ENCODE measurements around the gene WNT10A.
"Not testable (repeated sequence)": the region's sequence is repeated elsewhere in the genome, so short reads cannot be mapped to it uniquely, and the experiment has no call there.

WNT10A gene

DNA sequence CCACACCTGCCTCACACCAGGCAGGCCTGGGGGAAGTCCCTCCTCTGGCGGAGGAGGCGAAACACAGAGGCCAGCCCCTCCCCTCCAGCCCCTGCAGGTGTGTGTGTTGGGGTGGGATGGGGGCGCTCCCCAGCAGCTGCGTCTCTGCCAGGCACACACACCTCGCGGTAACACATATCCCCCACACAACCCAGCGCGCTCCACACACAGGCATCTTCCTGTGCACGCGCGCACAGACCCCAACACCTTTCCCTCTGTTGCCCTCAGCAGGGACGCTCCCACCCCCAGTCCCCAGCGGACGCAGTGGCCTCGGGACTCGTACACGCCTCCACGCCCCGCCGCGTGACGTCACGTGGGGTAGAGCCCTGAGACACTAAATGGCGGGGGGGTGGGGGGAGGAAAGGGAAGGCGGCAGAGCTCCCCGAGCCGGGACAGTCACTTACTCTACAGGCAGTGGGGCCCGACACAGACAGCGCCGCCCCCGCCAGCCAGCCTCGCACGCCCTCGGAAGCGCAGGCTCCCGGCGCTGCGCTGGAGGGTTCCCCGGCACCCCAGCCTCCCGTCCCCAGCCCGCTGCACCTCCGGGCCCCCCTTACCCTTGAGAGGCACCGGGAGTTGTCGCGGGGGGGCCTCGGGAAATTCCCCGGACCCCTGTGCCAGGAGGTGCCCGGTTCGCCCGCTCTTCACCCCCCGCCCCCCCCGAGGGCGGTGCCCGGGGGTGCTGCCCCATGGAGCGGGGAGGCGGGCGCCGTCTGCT, at the start of gene WNT10A:
Gene WNT10A, plus strand, starts transcription at position 751 of the 757 bp plus-strand sequence. CDS start 144 bp downstream, outside the sequence.
- no peak for DNase-seq

DNA sequence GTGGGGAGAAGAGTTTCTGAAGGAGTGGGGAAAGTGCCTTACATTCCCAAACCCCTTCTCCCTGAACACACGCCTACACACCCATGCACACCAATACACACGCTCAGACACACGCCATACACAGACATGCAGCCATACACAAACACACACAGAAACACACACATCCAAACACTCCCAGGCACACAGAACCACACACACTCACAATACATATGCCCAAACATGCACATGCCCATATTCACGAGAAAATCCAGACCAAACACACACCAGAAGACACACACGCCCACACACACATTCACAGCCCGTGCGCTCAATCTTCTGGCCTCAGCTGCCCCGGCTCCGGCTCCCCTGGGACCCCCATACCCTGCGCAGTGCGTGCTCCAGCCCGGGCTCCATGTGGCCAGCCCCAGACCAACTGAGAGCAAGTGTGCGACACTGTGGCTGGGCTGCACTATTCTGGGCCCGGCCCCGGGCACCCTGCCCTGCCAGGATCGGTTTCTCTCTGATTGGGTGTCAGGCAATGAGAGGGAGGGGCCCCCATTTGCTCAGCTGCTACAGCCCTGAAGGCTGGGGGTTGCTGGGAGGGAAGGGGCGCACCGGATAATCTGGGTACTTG, 49.2 kb upstream of the WNT10A start, which contains the start of gene PRKAG3:
Gene PRKAG3, minus strand, starts transcription at position 426 of the 613 bp plus-strand sequence.
- DNase-seq = no peak

DNA sequence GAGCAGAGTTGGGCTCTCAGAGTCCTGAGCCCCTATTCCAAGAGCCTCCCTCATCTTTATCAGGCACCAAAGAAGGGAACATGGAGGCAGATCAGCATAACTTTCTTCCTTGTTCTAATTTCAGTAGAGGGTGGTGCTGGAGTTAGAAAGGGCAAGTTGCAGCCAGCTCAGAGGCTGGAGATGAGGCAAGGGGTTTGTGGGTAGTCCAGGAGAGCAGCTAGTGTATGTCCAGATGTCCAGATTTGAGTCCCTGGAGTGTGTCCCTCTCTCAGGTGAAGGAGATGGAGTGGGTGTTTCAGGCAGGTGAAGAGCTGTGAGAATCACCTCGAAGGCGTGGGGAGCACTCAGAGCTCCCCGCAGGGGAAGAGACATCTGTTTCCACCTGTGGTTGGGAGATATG, 48.6 kb upstream of the WNT10A start:
- no peak for DNase-seq

DNA sequence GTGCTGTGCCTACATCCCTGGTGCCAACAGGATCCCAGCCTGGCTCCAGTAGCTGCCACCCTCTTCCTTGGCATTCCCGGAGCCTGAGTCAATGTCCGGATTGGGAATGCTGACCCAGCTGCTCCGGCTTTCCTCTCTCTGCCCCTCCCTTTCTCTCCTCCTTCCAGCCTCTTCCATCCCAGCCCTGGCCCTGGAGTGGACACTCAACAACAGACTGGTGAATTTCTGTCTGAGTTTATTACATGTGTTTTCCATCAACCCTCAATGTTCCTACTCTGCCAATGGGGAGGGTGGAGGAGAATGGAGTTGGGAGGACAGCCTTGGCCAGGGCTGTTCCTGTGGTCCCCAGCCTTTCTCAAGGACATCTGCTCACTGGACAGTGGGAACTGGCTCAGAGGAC, 48.1 kb upstream of the WNT10A start:
- no peak for DNase-seq

DNA sequence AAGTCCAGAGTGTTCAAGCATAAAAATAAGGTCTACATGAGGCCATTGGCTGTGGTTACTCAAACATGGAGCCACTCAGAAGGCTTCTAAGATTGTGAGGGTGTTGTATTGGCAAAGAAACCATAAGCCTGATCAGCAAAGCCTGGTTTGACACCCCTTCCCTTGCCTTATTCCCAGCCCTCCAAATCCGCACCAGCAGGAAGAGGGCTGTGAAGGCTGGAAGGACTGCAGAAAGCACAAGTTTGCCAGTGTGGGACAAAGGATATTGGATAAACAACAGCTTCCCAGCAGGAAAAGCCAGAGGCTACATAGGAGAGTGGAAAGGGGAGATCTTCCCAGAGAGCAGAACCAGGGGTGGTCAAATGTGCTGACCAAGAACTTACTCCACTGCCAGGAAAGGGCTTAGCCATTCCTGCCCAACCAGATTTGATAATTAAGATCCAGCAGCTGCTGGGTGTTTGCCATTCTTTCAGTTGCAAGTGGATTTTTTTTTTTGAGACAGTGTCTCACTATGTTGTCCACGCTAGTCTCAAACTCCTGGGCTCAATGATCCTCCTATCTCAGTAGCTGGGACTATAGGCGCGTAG, 47.5 kb upstream of the WNT10A start:
- DNase-seq = no peak

DNA sequence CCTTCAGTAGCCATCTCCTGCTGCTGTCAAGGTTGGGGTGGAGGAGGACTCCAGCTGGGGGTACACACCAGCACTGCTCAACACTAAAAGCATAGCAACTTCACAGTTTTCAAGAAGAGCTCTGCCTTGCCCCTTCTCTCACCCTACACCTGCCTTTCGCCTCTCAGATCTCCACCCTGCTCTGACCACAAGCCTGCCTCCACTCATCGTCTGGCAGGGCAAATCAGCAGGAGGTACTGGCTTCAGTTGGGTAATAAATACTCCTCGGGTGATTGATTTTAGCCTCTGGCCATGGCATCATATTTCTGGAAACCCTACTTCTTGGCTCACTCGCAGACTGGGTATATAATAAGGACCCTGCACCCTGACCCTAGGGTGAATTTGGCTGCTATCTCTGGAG, 46.0 kb upstream of the WNT10A start:
- DNase-seq = no peak

DNA sequence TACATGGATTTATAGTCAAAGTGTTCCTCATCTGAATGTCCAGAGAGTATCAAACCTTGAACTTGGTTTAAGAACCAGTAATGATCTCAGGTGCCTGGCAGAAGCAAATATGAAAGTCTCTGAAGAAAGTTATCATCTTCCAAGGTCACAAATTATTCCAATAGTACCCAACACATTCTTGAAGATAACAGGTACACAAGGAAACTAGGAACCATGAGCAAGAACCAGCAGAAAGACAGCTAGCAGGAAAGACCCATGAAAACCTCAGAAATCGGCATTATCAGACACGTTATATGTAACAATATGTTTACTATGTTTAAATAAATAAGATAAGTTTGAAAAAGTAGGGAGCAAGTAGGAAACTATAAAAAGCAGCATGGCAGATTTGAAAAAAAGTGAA, 43.2 kb upstream of the WNT10A start:
- DNase-seq = no peak

DNA sequence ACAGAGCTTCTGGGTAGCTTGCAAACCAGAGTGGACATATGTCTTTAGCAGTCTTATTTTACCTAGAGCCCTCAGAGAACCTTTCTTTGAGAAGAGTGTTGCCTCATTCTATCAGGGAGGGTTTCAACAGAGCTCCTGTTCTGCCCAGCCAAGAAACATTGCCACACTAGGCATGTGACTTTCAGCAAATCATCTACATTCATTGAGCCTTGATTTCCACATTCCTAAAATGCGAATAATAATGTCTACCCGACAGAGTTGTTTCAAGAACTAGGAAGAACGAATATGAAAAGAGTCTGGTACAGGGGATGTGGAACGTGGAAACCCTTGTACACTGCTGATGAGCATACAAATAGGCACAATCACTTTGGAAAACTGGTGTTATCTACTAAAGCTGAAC, 41.2 kb upstream of the WNT10A start:
- no peak for DNase-seq

DNA sequence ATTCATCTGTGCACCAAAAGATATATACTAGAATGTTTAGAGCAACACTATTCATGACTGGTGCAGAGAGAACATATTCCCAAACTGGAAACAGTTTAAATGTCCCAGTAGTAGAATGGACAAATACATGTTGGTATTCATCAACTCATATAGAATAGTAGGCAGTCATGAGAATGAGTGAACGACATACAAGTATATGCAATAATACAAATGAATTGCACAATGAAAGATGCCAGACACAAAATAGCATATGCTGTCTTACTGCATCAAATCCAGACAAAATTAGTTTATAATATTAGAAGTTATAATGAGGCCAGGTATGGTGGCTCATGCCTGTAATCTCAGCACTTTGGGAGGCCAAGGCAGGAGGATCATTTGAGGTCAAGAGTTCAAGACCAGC, 40.8 kb upstream of the WNT10A start:
- no peak for DNase-seq

DNA sequence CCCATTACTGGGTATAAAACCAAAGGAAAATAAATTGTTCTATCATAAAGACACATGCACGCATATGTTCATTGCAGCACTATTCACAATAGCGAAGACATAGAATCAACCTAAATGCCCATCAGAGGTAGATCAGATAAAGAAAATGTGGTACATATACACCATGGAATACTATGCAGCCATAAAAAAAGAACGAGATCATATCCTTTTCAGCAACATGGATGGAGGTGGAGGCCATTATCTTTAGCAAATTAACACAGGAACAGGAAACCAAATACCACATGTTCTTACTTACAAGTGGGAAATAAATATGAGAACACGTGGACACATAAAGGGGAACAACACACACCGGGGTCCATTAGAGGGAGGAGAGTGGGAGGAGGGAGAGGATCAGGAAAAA, 36.3 kb upstream of the WNT10A start:
- not testable (repeated sequence) for DNase-seq

DNA sequence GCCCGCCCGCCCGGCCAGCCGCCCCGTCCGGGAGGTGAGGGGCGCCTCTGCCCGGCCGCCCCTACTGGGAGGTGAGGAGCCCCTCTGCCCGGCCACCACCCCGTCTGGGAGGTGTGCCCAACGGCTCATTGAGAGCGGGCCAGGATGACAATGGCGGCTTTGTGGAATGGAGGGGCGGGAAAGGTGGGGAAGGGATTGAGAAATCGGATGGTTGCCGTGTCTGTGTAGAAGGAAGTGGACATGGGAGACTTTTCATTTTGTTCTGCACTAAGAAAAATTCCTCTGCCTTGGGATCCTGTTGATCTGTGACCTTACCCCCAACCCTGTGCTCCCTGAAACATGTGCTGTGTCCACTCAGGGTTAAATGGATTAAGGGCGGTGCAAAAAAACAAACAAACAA, 33.7 kb upstream of the WNT10A start:
- DNase-seq = not testable (repeated sequence)

DNA sequence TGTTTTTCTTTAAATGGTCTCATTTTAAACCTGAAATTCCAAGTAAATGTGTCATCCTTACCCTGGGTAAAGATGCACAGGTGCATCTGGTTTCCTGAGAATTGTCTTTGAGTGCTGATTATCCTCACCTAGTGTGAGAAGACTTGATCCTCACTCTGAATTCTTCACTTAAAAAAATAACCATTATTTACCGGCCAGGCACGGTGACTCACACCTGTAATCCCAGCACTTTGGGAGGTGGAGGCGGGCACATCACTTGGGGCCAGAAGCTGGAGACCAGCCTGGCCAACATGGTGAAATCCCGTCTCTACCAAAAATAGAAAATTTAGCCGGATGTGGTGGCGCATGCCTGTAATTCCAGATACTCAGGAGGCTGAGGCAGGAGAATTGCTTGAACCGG, 30.9 kb upstream of the WNT10A start:
- DNase-seq = no peak

DNA sequence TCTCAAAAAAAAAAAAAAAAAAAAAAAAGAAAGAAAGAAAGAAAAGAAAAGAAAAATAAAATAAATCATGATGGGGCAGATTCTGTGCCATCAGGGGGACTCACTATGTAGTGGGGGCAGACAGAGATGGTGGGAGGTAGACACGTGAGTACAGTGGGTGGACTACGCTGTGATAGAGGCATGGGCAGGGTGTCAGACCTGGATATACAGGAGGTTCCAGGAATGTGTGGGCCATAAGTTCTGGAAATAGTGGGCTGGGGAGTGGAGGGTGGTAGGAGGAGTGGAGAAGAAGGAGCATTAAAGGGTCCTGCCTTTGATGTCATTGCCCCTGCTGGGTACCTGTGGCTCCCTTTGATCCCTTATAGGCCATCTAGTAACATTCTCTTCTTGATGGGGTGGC, 29.9 kb upstream of the WNT10A start:
- DNase-seq = no peak

DNA sequence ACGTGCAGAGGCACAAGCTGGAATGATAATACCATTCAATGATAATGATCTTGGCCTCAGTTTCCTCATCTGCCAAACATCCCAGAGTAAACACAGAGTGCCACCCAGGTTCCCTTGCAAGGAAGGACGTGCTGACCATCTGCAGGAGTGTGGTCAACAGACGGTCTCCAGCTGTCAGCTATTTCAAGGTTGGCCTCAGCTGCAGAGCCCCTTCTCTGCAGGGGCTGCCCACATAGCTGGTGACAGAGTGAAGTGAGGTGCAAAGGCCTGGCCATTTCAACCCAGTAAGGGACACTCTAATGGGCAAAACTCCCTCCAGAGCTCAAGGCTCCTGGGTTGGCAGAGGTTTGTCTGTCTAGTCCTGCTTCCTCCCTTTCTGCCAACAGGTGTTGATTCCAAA, 29.4 kb upstream of the WNT10A start:
- DNase-seq = no peak

DNA sequence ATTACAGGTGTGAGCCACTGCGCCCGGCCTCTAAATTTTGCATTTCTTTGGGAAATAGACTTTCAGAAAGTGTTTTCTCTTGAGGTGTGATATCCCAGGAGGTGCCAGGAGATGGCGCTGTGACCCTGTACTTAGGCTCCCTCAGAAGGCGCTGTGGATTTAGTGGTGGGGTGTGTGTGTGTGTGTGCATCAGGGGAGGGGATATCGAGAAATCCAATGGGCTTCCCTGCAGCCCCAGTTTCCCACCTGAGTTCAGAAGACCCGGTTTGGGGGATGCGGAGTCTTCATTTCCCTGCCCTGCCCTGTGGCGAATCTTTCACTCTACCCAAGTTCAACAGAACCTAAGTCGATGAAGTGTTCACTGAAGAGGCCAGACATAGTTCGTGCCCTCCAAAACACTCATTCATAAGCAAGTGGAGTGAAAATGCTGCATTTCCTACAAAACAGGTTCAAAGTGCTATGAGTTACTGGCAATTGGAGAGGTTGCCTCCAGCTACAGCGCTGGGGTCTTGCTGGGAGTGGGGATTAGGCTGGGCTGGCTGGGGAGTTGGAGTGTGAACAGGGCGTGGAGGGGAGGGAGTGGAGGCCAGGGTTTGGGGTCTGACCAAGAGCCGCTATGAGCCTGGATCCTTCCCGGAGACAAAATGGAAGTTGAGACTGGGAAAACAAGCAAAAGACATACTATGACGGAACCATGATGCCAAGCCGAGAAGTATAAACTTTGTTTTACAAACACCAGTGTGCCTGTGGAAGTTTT, 27.6 kb upstream of the WNT10A start:
- DNase-seq = no peak

DNA sequence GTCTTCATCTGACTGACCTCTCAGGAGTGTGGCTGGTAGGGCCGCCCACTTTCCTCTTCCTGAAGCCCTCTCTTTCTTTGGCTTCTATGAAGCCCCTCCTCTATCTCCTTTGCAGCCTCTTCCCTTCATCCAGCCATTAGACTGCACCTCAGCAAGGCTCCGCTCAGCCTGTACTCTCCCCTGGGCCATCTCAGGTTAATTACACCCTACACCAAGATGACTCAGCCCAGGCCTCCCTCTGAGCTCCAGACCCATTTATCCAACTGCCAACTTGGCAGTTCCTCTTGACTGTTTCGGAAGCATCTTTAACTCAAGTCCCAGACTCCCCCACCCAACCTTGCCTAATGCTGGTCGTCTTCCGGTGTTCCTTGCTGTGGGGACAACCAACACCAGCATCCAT, 26.9 kb upstream of the WNT10A start:
- DNase-seq = no peak

DNA sequence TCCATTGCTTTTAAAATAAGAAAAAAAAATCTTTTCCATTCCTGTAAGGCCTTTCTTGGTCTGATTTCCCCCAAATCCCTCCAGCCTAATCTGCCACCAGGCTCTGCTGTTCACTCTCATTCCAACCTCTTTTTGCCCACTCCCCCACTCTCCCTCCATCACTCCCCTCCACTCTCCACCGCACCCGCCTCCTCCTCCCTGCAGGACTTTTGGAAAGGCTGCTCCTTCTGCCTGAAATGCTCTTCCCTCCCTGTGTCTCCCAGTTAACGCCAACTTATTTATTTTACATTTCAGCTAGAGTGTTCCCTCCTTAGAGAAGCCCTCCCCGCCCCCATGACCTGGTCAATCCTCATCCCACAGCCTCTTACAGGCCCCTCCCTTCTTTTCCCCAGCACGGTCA, 25.8 kb upstream of the WNT10A start:
- DNase-seq = no peak

DNA sequence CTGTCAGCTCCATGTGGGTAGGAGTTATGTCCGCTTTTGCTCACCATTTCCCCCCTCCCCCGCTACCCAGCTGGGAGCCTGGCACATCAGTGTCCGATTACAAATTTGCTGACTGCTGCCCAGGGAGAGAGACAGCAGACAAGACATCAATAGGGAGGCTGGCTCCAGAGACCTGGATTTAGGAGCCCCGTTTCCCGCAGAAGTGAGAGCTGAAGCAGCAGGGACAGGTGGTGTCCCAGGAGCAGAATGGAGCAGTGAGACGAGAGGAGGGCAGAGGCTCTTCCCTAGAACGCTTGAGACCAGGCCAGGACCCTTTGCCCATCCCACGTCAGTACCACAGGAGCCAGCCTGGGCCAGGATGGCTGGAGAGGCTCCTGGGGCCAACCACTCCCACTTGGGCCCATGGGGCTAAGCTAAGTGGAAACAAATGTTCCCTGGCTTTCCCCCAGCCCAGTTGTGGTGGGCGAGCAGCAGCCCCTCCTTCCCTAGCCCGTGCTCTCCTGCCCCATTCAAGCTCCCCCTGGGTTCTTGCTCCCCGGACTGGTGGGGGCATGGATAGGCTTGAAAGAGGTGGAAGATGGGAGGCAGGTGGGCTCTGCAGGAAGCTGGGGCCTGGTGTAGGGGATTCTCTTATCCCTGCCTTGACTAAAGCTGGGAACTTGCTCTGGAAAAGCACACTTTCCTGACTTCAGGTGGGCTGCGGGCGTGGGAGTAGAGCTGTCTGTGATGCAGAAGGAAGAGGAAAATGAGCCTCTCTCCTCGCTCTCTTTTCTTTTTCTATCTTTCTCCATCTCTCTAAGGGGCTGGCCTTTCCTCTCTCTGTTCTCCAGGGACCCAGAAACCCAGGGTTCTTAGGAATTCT, 25.1 kb upstream of the WNT10A start:
- no peak for DNase-seq

DNA sequence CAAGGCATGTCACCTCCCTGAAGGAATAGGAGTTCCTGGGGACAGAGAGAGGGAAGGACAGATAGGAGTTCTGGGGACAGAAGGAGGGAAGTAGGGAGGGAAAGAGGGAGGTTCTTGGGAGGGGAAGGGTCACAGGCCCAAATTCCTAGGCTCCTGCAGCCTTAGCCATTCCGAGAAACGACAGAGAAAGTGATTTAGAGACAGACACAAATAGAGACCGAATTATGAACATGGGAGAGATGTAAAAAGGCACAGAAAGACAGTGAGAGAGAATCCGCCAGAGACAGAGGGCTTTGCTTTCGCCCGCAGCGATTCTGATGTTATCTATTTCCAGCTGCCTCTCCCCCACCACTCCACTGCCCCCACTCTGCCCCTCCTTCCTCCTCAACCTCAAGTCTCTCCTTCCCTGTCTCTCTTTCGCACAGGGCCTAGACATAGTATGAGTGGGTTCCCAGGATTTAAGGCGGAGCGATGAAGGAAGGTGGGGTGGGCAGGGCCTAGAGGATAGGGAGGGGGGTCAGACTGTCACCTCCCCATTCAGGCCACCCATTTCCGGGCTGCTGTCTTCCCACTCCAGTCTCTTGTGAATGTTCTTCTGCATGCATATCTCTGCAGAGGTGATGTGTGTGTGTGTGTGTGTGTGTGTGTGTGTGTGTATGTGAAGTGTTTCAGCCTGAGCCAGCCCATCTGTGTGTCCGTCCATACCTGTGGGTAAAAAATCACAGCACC, 24.3 kb upstream of the WNT10A start:
- no peak for DNase-seq

DNA sequence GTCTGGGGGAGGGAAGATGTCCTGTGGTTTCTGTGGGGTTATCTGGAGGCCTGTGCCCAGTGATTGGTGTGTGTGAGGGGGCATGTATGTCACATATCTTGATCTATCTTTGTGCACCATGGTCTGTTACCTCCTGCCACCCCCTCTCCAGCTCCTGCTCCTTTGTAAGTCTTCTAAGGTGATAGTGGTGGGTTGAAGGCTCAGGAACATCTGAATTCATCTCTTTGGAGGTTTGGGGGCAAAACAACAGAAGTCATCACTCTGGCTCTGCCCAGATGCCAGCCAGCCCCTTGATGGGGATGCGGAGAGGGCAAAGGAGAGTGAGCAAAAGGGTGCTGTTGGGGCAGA, 23.8 kb upstream of the WNT10A start:
- no peak for DNase-seq

DNA sequence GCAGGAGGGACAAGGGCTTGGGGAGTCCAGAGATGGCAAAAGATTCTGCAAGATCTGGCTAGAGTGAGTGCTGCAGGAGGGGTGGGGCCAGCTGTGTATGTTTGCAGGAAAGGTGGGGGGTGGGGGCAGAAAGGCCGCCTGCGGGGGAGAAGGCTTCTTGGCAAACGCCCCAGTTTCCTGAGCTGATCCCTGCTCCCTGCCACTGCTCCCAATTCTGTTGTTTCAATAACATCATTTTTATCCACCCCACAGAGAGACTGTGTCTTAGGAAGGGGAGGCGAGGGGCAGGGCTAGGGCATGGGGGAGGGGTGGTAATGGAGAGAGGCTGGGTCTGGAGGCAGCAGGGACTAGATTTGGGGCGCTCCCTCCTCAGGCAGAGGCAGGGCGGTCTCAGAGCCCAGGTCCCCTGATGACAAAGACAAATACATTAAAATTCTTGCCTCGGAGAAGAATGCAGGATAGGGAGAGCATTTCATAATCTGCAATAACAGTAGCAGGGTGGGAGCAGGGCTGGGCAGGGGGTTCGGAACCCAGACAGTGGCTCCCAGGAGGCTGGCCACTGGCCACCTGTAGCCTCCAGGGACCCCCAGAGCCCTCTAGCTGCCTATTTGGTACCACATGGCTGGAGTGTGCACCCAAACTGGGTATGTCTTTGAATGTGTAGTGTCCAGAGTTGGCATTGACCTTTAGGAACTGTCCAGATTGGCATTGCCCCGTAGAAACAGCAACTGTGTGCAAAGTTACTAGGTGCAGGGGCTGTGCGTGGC, 23.1 kb upstream of the WNT10A start:
- no peak for DNase-seq
